ENCODE results near the gene ACVR1.

Gene ACVR1

GRCh38 chr2:157919181-157919580, 43.1 kb upstream of the ACVR1 start:
- no peak for TF ChIP-seq CTCF (conservative IDR thresholded peaks at IDR 0.05; ENCODE audit: low read depth, low read length)
- no peak for DNase-seq (ENCODE audit: low read depth)
- H3K4me3 ChIP-seq (ENCODE audit: low read depth, low read length), result no peak overlapping the region

- no peak for DNase-seq (ENCODE audit: low read depth)
- TF ChIP-seq CTCF (conservative IDR thresholded peaks at IDR 0.05; ENCODE audit: low read depth, low read length), result no peak
- H3K4me3 ChIP-seq (ENCODE audit: low read depth, low read length), result no peak overlapping the region
Measured at GRCh38 chr2:157918319-157918718, 42.2 kb upstream of the ACVR1 start.

- H3K4me3 ChIP-seq (ENCODE audit: low read depth, low read length), result no peak overlapping the region
- TF ChIP-seq CTCF (conservative IDR thresholded peaks at IDR 0.05; ENCODE audit: low read depth, low read length), result no peak
Measured at GRCh38 chr2:157911750-157912149, 35.6 kb upstream of the ACVR1 start.

GRCh38 chr2:157911246-157911645, 35.1 kb upstream of the ACVR1 start:
- DNase-seq (ENCODE audit: low read depth), result no peak
- no peak overlapping the region for H3K4me3 ChIP-seq (ENCODE audit: low read depth, low read length)
- TF ChIP-seq CTCF (conservative IDR thresholded peaks at IDR 0.05; ENCODE audit: low read depth, low read length), result no peak

More at GRCh38 chr2:157911750-157912149, 35.6 kb upstream of the ACVR1 start:
- no peak for DNase-seq (ENCODE audit: low read depth)

GRCh38 chr2:157905092-157905491, 29.0 kb upstream of the ACVR1 start:
- no peak for TF ChIP-seq CTCF (conservative IDR thresholded peaks at IDR 0.05; ENCODE audit: low read depth, low read length)
- H3K4me3 ChIP-seq (ENCODE audit: low read depth, low read length), result no peak overlapping the region
- DNase-seq (ENCODE audit: low read depth), result no peak

- TF ChIP-seq CTCF (conservative IDR thresholded peaks at IDR 0.05; ENCODE audit: low read depth, low read length), result no peak
- no peak for DNase-seq (ENCODE audit: low read depth)
- H3K4me3 ChIP-seq (ENCODE audit: low read depth, low read length), result no peak overlapping the region
Measured at GRCh38 chr2:157903626-157904025, 27.5 kb upstream of the ACVR1 start.

- H3K4me3 ChIP-seq (ENCODE audit: low read depth, low read length), result no peak overlapping the region
- no peak for TF ChIP-seq CTCF (conservative IDR thresholded peaks at IDR 0.05; ENCODE audit: low read depth, low read length)
- DNase-seq (ENCODE audit: low read depth), result no peak
Measured at GRCh38 chr2:157903151-157903550, 27.0 kb upstream of the ACVR1 start.
